ENCODE measurements around the gene CFAP58.

CFAP58 gene

GRCh38 chr10:104487794-104488438 is 134.3 kb downstream of the CFAP58 start:
- no peak for FAIRE-seq

DNA sequence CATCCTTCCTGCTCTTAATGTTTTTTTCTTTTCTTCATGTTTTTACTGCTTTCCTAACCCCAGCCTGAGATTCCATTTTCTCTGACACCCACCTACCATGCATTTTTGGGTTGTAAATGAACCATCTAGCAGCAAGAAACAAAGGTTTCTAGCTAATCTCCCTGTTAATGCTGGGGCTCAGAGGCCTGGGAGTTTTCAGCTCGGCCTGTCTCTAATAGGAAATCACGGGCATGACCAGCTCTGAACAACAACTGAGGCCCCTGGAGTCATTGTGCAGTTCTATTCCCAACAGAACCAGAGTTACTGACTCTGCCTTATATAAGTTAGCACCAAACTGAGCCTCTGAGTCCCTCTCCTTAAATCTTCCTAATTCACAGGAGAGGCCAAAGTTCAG is 134.8 kb downstream of the CFAP58 start:
- FAIRE-seq: no peak

- FAIRE-seq: no peak
Observed at GRCh38 chr10:104492329-104492940, 138.8 kb downstream of the CFAP58 start.

GRCh38 chr10:104498347-104499081 is 144.9 kb downstream of the CFAP58 start:
- no peak for FAIRE-seq

DNA sequence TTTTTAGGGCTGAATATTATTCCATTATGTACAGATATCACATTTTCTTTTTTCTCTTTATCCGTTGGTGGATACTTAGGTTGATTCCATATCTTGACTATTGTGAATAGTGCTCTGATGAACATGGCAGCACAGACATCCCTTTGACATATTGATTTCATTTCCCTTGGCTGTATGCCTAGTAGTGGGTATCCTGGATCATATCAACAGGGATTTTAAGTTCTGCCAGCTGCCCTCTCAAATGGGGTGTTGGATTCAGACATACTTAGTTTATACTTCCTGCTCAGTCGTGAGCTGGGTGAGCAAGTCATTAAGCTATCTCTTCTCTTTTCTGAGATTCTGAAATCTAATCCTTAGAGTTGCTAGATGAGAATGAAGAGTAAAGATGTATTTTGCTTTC is 147.8 kb downstream of the CFAP58 start:
- FAIRE-seq: no peak

GRCh38 chr10:104501864-104502579 is 148.4 kb downstream of the CFAP58 start:
- FAIRE-seq: no peak

DNA sequence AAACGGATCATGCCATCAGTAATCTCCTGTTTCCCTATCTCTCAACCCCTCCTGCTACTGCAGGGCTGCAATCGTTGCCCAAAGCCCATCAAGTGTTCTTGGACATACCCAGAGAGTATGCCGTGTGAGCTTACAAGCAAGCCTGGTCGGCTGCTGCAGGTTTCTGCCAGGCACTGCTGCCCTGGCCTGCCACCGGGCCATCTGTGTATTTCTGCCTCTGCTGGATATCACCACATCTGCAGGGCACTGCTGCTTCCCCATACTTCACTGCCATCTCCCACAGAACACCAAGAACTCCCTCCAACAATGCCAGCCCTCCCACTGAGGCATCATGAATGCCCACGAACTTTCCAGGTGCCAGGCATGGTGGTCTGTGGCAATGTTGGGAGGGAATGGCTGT is 149.3 kb downstream of the CFAP58 start:
- FAIRE-seq: no peak
